ENCODE data around the gene ANAPC15.

ANAPC15 gene

DNA sequence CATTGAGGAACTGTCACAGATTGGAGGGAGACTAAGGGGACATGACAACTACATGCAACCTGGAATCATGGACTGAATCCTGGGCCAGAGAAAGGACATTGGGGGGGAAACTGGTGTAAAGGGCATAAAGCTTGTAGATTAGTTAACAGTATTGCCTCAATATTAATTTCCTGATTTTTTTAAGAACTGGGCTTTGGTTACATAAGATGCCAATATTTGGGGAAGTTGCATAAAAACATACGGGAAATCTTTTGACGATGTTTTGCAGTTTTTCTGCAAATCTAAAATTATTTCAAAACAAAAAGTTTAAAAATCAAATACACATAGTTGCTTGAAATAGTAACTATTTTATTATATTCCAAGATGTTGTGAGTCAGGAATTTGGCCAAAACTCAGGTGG lies 20.2 kb upstream of the ANAPC15 start:
- TF ChIP-seq, protein P1, sequence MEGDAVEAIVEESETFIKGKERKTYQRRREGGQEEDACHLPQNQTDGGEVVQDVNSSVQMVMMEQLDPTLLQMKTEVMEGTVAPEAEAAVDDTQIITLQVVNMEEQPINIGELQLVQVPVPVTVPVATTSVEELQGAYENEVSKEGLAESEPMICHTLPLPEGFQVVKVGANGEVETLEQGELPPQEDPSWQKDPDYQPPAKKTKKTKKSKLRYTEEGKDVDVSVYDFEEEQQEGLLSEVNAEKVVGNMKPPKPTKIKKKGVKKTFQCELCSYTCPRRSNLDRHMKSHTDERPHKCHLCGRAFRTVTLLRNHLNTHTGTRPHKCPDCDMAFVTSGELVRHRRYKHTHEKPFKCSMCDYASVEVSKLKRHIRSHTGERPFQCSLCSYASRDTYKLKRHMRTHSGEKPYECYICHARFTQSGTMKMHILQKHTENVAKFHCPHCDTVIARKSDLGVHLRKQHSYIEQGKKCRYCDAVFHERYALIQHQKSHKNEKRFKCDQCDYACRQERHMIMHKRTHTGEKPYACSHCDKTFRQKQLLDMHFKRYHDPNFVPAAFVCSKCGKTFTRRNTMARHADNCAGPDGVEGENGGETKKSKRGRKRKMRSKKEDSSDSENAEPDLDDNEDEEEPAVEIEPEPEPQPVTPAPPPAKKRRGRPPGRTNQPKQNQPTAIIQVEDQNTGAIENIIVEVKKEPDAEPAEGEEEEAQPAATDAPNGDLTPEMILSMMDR (IDR thresholded peaks at IDR 0.05; ENCODE audit: insufficient read depth, low read length, poor library complexity, severe bottlenecking), result no peak
- Histone ChIP-seq H3K36me3 (ENCODE audit: control insufficient read depth, insufficient read depth, low read length) (no peaks in the 10 kb centered on the region), H3K27me3 (replicated peaks; ENCODE audit: control insufficient read depth, insufficient read depth, low read length) (no peaks in the 10 kb centered on the region), H3K4me3 (replicated peaks; ENCODE audit: low read depth, low read length) (no peak overlapping the region)
- no peak for DNase-seq (ENCODE audit: extremely low read depth, insufficient read length)

DNA sequence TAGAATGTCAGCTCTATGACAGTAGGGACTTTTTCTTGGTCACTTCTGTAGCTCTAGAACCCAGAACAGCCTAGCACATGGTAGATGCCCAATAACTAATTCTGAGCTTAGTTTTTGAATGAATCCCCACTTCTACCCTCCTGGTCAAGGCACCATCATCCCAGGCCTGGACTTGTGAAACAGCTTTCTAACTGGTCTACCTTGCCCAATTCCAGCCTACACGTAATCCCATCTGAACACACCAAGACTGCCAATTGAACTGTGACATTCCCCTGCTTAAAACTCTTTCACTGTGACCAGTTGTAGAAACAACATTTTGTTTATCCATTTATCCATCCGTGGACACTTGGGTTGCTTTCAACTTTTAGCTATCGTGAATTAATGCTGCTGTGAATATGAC lies 16.9 kb upstream of the ANAPC15 start:
- Histone ChIP-seq H3K36me3 (ENCODE audit: control insufficient read depth, insufficient read depth, low read length) (no peaks in the 10 kb centered on the region), H3K4me3 (replicated peaks; ENCODE audit: low read depth, low read length) (no peak overlapping the region), H3K27me3 (replicated peaks; ENCODE audit: control insufficient read depth, insufficient read depth, low read length) (no peaks in the 10 kb centered on the region)
- no peak for DNase-seq (ENCODE audit: extremely low read depth, insufficient read length)
- TF ChIP-seq, protein P1 (IDR thresholded peaks at IDR 0.05; ENCODE audit: insufficient read depth, low read length, poor library complexity, severe bottlenecking), result no peak

DNA sequence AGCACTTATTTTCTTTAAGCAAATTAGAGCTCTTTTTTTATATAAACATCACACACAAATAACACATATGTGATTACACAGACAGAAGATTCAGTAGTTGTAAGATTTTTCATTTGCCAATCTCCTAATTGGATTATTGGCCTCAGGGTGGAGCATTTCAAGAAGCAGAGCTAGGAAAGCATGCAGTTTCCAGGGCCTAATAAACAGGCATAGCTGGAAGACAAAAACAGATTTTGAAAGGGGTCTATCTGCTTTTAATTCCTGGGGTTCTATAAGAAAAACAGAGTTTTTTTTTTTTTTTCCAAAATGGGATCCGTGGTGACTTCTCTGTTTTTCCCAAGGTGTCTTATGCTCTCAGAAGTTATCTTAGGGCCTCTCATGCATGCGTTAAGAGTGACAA lies 15.4 kb upstream of the ANAPC15 start:
- Histone ChIP-seq H3K27me3 (replicated peaks; ENCODE audit: control insufficient read depth, insufficient read depth, low read length) (no peaks in the 10 kb centered on the region), H3K4me3 (replicated peaks; ENCODE audit: low read depth, low read length) (no peak overlapping the region), H3K36me3 (ENCODE audit: control insufficient read depth, insufficient read depth, low read length) (no peaks in the 10 kb centered on the region)
- DNase-seq (ENCODE audit: extremely low read depth, insufficient read length), result no peak
- TF ChIP-seq, protein P1 (IDR thresholded peaks at IDR 0.05; ENCODE audit: insufficient read depth, low read length, poor library complexity, severe bottlenecking), result no peak

DNA sequence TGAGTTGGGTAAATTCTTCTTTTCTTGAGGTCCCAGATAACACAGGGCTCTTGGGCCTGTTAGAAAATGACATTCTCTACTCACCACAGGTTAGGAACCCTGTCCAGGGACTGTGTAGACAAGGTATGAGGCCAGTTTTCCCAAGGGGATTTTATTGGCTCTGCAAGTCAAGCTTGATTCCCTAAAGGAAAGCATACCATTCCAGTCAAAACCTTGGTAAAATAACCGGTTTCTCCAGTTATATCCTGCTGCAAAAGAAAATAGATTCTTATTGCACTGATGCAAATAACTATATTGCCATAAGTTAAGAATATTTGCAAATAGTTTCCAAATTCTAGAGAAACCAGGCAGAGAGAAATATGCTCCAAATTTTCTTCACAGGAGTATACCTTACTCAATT lies 13.5 kb upstream of the ANAPC15 start:
- no peak for DNase-seq (ENCODE audit: extremely low read depth, insufficient read length)
- no peak overlapping the region for H3K4me3 ChIP-seq (replicated peaks; ENCODE audit: low read depth, low read length)
- no peaks in the 10 kb centered on the region for H3K36me3 ChIP-seq (ENCODE audit: control insufficient read depth, insufficient read depth, low read length)
- TF ChIP-seq, protein P1 (IDR thresholded peaks at IDR 0.05; ENCODE audit: insufficient read depth, low read length, poor library complexity, severe bottlenecking), result no peak
- no peaks in the 10 kb centered on the region for H3K27me3 ChIP-seq (replicated peaks; ENCODE audit: control insufficient read depth, insufficient read depth, low read length)

DNA sequence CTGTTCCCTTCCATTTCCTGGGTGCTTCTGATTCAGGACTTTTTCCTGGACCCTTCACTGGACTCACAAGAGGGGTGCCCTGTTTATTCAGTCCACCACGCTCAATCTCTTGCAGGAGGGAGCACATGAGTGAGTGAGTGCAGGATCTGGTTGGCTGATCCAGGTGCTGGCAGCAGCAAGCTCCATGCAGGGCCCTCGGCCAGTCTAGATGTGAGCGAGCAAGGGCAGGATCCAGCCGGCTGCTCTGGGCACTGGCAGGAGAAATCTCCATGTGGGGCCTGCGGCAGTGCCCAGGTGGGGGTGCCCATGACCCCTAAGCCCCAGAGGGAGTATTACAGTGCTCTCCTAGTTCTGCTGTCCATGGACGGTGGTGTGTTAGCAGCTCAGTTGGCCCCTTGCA lies 11.6 kb upstream of the ANAPC15 start:
- DNase-seq (ENCODE audit: extremely low read depth, insufficient read length), result no peak
- TF ChIP-seq, protein P1 (IDR thresholded peaks at IDR 0.05; ENCODE audit: insufficient read depth, low read length, poor library complexity, severe bottlenecking), result no peak
- Histone ChIP-seq H3K27me3 (replicated peaks; ENCODE audit: control insufficient read depth, insufficient read depth, low read length) (no peaks in the 10 kb centered on the region), H3K36me3 (ENCODE audit: control insufficient read depth, insufficient read depth, low read length) (no peaks in the 10 kb centered on the region), H3K4me3 (replicated peaks; ENCODE audit: low read depth, low read length) (no peak overlapping the region)

DNA sequence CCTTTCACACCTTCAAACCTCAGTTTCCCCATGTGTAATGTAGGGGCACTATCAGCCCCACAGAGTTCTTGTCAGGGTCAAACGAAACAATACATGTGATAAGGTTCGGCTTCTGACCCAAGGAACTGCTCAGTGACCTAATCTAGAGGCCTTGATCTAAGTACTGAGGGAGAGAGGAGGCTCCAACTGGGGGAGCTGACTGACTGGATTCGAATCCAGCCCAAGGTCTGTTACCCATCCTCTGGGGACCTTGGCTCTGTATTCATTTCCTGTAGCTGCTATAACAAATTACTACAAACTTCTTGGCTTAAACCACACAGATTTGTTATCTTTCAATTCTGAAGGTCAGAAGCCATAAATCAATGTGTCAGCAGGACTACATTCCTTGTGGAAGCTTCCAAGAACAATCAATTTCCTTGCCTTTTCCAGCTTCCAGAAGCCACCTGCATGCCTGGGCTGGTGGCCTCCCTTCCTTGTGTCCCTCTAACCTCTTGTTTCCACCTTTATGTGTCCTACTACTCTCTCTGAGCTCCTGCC lies 10.7 kb upstream of the ANAPC15 start:
- Histone ChIP-seq H3K27me3 (replicated peaks; ENCODE audit: control insufficient read depth, insufficient read depth, low read length) (no peaks in the 10 kb centered on the region), H3K4me3 (replicated peaks; ENCODE audit: low read depth, low read length) (no peak overlapping the region), H3K36me3 (ENCODE audit: control insufficient read depth, insufficient read depth, low read length) (no peaks in the 10 kb centered on the region)
- no peak for DNase-seq (ENCODE audit: extremely low read depth, insufficient read length)
- TF ChIP-seq, protein P1 (IDR thresholded peaks at IDR 0.05; ENCODE audit: insufficient read depth, low read length, poor library complexity, severe bottlenecking), result no peak
